HG03159 (cell line): ENCODE results near the gene TK1.
"Not testable (repeated sequence)": the region's sequence is repeated elsewhere in the genome, so short reads cannot be mapped to it uniquely, and the experiment has no call there.

Source experiments
- ATAC-seq: cut with Tn5 transposase; IDR thresholded peaks from one replicate; pipeline ENCODE4 v1.9.1; 2021; ENCODE audit warnings: mild to moderate bottlenecking, moderate library complexity; ENCODE audit not compliant: unreplicated experiment

TK1 gene

DNA sequence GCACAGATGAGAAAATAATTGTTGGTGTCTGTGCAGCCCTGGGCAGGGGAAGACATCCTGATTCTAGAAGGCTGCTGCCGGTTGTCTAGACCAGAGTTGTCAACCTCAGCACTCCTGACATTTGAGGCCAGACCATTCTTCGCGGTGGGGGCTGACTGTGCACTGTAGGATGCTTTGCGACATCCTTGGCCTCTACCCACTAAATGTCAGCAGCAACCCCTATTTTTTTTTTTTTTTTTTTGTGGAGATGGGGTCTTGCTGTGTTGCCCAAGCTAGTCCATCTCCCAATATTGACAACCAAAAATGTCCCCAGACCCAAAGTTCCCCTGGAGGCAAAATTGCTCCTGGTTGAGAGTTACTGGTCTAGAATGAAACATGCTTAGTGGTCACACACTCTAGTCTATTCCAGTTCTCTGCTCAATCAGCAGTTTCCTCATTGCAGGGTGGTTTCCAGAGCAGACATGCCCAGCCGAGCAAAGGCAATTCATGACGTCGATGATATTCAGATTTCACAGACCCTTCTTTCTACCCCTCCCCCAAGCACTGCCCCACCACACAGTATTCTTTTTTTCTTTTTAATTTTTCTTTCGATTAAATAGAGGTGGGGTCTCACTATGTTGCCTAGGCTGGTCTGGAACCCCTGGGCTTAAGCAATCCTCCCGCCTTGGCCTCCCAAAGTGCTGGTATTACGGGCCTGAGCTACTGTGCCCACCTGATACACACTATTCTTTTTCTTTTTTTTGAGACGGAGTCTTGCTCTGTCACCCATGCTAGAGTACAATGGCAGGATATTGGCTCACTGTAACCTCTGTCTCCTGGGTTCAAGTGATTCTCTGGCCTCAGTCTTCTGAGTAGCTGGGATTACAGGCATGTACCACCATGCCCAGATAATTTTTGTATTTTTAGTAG is 31.7 kb downstream of the TK1 start:
- peak; percentile 55 for ATAC-seq

DNA sequence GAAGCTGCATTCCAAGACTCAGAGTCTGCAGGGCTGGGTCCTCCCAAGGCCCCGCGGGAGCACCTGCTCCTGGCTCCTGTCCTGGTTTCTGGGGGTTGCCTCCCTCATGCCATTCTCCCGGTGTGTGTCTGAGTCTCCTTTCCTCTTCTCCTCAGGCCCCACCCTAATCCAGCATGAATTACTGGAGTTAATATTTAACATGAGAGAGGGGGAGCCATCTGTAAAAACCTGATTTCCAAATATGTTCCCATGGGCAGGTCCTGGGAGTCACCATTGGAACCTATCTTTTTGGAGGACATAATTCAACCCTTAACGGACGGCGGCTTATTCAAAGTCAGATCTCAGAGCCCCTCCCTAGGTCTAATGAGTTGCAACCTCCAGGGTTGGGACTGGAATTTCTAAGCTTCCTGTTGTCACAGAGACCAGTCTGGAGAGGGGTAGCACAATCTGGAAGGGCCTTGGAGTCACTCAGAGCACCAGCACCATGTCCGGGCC is 35.3 kb downstream of the TK1 start:
- no peak for ATAC-seq

DNA sequence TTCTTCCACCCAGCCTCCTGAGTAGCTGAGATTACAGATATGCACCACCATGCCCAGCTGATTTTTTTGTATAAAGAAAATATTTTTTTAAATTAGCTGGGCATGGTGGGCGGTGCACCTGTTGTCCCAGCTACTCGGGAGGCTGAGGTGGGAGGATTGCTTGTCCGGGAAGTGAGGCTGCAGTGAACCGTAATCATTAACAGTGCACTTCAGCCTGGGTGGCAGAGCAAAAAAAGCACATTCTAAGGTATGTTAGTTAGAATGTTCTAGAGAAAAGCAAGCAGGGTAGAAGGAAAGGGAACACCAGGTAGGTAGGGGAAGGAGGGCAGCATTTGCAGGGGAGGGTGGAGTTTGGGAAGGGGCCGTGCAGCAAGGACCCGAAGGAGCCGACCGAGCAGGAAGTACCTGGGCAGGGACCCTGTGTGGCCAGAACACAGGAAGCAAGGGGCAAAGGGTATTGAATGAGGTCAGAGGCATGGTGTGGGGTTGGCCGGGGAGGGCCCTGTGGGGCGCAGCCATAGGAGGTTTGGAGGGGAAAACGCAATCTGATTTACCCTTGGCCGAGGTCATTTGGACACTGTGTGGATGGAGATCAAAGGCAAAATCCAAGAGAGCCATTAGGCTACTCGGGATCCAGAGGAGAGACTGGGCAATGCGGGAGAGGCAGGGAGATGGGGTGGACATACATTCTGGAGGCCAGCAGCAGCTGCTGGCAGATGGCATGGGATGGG is 38.4 kb downstream of the TK1 start:
- no peak for ATAC-seq

DNA sequence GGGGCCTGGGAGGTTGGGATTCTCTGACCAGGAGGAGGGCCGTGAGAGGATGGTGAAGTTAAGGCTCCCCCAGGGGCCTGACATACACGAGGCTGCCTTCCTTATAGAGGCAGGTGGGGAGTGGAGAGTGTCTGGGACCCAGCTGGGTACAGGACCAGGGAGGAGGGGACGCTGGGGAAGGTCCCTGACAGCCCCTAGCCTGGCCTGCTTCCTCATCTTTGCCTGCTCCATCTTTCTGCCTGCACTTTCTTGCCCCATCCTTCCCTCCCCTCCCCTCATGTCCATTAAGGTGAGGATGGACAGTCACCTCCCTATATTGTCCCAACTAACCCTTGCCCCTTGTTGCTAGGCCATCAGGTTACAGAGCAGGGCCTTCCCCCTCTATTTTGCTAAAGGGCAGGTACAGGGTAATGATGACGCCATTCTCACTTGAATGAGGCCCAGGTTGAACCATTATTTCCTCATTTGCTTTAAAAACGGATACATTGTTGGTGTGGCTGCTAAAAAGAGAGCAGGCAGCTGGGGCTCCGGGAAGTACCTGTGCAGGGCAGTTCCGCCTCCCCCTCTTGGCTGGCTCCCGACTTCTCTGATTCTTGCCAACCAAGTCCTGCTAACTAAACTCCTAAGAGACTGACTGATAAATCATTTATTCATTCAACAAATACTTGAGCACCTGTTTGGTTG is 39.4 kb downstream of the TK1 start:
- ATAC-seq, result no peak

DNA sequence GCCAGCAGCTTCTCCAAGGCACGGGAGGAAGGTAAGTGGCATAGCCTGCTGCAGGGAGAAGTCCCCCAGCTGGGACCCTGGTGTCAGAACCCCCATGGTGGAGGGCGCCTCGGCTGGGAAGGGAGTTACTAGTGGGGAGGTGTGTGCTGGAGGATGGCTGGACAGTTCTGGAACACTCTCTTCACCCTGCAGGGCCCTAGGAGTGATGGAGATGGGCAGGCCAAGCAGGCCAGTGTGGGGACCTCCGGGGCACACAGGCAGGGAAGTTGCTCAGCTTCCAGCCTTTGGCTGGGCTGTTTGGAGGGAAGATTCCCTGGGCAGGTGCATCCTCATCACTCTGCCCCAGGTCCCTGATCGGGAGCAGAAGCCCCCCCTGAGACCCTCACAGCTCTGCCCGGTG is 40.0 kb downstream of the TK1 start:
- no peak for ATAC-seq

DNA sequence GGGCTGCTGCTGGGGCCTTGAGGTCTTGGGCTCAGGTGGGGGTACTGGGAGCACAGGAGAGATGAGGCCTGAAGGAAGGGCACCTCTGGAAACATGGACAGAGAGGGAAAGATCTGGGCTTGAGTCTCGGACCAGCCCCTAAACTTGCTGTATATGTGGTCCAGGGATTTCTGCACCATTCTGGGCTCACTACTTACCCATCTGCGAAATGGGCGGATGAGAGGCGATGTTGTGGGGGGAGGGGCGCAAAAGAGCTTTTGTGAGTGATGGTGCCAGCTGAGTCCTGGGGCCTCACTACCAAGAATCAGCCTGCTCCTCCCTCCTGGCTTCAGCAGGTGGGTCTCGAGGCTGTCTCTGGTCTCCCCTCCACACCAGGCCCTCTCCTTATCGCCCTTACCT is 40.4 kb downstream of the TK1 start:
- ATAC-seq, result no peak

DNA sequence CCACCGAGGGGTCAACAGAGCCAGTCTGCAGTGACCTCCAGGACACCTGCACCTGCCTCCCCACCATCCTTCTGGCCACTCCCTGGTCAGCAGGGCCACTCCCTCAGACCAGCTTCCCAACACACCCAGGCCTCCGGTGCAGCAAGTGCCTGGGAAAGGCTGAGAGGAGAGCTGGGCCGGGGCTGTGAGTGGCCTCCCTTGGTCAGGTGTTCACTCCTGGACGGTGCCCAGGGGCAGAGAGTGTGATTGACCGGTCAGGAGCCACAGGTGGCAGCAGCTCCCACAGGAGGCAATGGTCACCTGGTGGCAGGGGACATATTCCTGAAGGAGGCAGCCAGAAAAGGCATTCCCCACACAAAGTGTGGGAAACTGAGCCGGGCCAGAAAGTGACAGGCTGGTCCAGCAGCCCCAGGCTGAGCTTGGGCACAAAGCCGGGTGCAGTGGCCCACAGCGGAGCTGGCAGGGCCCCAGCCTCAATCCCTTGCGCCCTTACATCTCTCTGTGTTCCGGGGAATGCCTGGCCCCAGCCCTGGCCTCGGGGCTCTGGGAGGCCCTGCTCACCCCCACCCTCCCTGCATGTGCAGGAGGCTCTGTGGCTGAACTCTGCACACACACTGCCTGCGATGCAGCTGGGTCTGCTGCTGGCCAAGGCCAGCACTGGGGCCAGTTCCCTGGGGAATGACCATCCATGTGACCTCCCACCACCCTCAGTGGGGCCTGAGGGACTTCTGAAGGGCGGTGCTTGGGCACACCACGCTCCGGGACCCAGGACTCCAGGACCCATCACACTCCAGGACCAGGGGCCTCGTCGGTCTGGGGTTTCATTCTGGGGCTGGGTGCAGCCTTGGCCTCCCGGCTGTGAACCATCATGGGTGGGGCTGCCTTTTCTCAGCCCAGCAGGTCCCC is 41.9 kb downstream of the TK1 start:
- no peak for ATAC-seq

DNA sequence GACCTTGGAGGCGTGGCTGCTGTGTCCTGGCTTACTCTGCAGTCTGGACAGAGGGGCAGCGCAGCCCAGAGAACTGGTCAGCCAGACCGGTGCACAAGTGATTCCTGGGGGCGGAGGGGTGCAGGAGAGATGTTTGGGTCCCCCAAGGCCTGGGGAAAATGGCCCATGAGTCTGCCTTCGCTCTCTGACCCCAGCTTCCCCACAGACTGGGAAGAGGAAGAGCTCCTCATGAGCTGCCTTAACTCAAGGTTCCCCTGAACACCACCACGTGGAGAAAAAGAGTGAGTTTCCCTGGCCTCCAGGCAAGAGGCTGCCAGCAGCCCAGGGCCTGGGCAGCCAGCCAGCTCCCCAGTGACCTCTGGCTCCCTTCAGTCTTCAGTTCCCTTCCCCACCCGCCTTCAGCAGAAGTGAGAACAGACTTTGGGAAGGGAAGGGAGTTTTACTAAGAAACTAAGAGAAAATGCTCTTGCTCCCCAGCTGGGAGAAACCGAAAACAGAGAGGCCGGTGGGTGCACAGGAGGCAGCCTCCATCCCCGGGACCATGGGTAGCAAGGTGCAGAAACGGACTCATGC is 42.6 kb downstream of the TK1 start:
- no peak for ATAC-seq

DNA sequence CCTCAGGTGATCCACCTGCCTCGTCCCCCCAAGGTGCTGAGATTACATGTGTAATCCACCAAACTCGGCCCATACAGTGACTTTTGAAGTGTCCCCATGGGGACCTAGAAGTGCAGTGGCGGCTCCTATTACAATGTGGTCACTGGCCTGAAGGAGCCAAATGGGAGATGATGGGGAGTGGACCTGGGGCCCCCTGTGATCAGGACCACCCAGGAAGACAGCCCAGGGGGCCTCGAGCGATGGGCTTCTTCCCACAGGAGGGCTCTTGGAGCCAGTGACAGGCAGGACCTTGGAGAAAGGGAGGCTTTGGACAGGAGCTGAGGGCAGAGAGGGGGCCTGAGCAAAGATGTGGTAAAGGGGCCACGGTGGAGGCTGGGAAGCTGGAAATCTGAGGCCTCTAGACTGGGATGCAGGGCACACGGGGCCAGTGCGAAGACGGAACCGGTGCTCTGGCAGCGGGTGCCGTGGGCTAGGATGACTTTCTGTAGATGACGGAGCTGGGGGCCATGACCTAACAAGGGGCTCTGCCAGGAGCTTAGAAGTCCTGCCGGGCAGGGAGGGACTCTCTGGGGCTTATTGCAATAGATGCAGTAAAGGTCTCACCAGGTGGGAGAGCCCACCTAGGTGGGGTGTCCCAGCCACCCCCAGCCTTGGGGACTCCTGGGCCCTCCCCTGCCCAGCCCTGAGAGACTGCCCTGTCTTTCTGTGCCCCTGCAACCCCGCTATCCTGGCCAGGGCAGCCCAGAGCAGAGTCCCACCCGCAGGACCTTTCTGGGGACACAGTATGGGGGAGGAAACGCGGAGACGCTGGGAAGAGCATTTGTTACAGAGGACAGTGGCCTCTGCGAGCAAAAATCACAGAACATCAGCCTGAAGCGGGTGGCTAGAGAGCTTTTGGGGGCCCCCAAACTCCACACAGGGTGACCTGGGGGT is 43.4 kb downstream of the TK1 start:
- ATAC-seq, result no peak

DNA sequence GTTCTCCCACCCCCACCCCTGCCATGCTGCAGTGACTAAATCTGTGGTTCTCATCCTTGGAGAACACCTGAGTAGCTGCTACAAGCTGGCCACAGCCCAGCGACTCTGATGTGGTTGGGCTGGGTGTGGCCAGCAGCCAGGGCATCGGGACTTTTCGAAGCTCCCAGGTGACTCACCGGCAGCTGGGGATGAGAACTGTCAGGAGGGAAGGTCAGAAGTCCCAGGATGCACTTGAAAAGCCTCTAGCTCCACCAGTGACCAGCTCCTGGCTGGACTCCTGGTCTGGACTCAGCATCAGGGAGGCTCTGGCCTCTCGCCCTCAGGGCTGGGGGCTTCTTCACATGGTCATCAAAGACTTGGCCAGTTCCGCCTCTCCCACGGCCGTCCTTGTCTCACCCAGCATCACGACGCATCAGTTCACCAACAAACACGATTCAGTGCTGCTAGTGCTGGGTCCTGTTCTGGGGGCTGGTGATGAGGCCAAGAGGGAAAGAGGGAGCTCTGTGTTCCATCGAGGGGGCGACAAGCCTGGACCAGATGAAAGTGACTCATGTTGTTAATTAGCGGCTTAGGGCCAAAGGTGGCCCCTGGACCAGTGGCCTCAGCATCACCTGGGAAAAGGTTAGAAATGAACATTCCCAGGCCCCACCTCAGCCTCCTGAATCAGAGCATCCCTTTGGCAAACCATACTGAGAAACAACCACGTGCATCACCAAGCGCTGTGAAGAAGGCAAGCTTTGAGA is 44.6 kb downstream of the TK1 start:
- ATAC-seq, result no peak

DNA sequence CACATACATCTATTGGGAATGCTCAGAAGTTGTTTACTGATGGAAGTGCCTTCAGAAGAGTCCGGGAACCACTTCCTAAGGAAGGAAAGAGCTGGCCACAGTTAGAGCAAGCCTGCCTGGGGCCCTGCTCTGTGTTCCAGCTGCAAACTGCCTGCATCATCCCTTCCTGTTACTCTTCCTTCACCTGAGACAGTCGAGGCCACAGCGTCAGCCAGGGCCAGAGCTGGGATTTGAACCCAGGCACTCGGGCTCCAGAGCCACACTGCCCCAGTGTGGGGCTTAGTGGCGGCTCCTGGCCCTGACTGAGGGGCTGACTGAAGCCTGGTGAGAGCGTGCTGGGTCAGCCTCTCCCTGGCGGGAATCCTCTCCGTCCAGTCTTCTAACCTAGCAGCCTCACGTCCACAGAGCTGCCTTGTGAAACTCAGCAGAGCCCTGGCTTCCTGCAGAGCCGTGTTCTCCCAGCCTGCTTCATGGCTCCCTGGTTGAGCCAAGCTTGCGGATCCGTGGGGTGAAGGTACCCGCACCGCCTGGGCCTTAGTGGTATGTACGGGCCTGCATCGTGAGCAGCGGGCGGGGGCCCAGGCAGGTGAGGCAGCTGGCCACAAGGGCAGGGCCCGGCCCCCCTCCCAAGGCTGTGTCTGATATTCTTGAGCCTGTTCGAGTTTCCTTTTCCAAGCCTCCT is 45.3 kb downstream of the TK1 start:
- no peak for ATAC-seq

DNA sequence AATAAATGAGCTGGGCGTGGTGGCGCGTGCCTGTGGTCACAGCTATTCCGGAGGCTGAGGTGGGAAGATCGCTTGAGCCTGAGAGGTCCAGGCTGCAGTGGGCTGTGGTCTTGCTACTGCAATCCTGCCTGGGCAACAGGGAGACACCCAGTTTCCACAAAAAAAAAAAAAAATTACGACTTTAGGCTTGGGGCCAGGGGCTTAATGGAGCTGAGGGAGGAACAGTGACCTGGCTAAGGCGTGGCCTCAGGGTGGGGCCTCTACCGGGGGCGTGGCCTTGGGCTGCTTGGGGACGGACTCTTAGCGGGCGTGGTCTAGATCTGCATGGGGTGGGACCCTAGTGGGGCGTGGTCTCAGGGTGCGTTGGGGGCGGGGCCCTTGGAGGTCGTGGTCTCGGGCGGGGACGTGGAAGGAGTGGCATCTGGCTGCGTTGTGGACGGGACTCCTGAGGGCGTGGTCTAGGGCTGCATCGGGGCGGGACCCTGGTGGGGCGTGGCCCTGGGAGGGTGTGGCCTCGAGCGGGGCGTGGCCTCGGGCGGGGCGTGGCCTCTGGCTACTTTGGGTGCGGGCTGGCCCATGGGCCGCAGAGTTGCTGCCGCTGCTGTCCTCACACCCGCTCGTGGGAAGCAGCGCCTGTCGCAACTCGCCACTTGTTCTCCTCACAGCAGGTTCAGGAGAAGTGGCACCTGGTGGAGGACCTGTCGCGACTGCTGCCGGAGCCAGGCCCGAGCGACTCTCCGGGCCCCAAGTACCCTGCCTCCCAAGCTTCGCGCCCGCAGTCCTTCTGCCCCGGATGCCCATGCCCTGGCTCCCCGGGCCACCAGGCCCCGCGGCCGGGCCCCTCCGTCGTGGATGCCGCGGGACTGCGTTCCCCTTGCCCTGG is 46.4 kb downstream of the TK1 start:
- ATAC-seq, result peak; percentile 68

DNA sequence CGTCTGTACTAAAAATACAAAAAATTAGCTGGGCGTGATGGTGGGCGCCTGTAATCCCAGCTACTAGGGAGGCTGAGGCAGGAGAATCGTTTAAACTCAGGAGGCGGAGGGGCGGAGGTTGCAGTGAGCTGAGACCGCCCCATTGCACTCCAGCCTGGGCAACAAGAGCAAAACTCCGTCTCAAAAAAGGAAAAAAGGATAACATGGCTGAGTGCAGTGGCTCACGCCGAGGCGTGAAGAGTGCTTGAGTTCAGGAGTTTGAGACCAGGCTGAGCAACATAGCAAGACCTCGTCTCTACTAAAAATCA is 47.0 kb downstream of the TK1 start:
- ATAC-seq, result not testable (repeated sequence)

DNA sequence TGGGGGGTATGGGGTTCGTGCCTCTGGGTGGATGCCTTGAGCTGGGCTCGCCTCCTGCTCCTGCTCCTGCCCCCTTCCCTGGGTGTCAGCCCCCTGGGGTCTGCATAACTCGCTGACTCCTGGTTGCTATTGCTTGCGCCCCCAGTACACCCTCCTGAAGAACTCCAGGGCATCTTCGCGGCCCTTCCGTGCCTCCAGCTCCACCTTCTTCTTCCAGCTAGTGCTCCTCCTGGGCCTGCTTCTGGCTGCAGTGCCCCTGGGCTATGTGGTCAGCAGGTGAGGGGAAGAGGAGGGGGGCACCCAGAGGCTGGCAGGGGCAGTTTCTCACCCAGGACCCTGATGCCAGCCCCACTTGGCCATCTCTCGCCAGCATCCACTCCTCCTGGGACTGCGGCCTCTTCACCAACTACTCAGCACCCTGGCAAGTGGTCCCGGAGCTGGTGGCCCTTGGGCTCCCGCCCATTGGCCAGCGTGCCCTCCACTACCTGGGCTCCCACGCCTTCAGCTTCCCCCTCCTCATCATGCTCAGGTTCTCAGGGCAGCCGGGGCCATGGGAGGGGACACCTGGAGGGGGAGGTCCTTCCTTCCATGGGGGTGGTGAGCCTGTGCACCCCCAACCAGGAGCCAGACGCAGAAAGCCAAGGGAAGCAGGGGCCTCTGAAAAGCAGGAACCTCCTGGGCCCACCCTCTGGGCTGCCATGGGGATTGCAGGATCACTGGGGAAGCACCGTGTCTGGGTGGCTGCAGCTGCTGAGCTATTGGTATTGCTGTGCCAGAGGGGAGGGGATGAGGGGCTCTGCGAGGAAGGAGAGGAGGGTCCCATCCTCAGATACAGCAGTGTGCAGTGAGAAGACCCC is 48.4 kb downstream of the TK1 start:
- no peak for ATAC-seq

DNA sequence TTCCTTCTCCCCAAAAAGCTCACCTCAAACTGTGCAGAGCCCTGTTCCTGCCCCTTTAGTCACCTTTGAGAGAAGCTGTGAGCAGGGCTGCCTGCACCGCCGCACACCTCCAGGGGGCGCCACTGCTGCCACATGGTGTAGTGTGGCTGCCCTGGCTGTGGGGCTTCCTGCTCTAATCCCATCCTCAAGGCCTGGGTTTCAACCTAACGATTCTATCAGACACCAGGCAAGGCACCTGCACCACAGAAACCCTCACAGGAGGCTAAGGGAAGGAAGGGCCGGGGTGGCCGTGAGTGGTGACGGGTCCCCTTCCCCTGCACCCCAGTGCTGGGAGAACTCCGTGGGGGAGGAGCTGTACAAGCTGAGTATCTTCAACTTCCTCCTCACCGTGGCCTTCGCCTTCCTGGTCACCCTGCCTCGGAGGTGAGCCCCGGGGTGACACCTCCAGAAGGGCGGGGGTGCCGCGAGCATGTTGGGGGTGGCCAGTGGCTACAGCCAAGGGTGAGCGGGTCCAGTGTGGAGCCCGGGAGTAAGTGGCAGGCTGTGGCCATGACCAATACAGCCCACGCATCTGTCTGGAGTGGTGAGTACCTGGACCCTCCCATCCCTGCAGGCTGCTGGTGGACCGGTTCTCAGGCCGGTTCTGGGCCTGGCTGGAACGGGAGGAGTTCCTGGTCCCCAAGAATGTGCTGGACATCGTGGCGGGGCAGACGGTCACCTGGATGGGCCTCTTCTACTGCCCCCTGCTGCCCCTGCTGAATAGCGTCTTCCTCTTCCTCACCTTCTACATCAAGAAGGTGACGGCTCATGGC is 49.3 kb downstream of the TK1 start:
- no peak for ATAC-seq
